Upper lobe of left lung (tissue), 6 donors: Measurements from ENCODE around the gene ASIC3. TPM values are rescaled to one million over a fixed set of nuclear protein-coding genes. Genes with fewer than 3 reads are reported as not detected.

Experiments used
- ATAC-seq, 2 donors: fragments of 200-7000 bp; cut with Tn5 transposase; one replicate each; pipeline ENCODE4 v1.9.1; 2022; ENCODE audit warnings: mild to moderate bottlenecking in 2 of 2, moderate library complexity in 2 of 2; ENCODE audit not compliant: low FRiP score in 2 of 2
- DNase-seq, 2 donors: peaks; one replicate each; pipeline ENCODE4 v3.0.0-alpha.2; 2019 to 2020
- H3K27ac ChIP-seq, 4 donors: fragments of 200-600 bp; sonication (generic); one replicate each; pipeline ENCODE4 v1.5.1; 2016 to 2019
- H3K27me3 ChIP-seq, 4 donors: fragments of 200-600 bp; sonication (generic); one replicate each; pipeline ENCODE4 v1.5.1; 2017 to 2019
- H3K36me3 ChIP-seq, 4 donors: fragments of 200-600 bp; sonication (generic); one replicate each; pipeline ENCODE4 v1.5.1; 2016 to 2019
- H3K4me1 ChIP-seq, 4 donors: fragments of 200-600 bp; sonication (generic); one replicate each; pipeline ENCODE4 v1.5.1; 2018 to 2019
- H3K4me3 ChIP-seq, 4 donors: fragments of 200-600 bp; sonication (generic); one replicate each; pipeline ENCODE4 v1.5.1; 2017 to 2019; ENCODE audit warnings: mild to moderate bottlenecking in 2 of 4, moderate library complexity in 1 of 4
- H3K9me3 ChIP-seq, 4 donors: fragments of 200-600 bp; sonication (generic); one replicate each; pipeline ENCODE4 v1.5.1; 2018 to 2019
- EP300 ChIP-seq, 4 donors: sonication (generic); formaldehyde crosslinking; IDR thresholded peaks; one replicate each; pipeline ENCODE4 v1.5.1; 2017; ENCODE audit warnings: antibody characterized with exemption in 4 of 4, control low read depth in 2 of 4
- POLR2A ChIP-seq, 4 donors: fragments of 450-650 bp; IDR thresholded peaks; one replicate each; pipeline ENCODE4 v1.5.1; 2016 to 2017; ENCODE audit warnings: antibody characterized with exemption in 4 of 4, mild to moderate bottlenecking in 2 of 4
- POLR2AphosphoS5 ChIP-seq, 2 donors: sonication (generic); formaldehyde crosslinking; IDR thresholded peaks; one replicate each; pipeline ENCODE4 v1.5.1; 2017; ENCODE audit warnings: antibody characterized with exemption in 2 of 2
- WGBS, 2 donors: methylation state at CpG; one replicate each; pipeline ENCODE4 v1.1.5; 2017 to 2018; 5-methylcytosine and 5-hydroxymethylcytosine counted together
- total RNA-seq, 6 donors: library from RNA; depleted of rRNA in 4 of 6; stranded (reverse); fragments of >200 nt in 4 of 6; gene quantifications; one replicate each; pipeline versions ENCODE4 v1.1.0 to v1.2.1, GENCODE V29; 2016 to 2021
- TF ChIP-seq, protein P1 (sequence below), 6 experiments: fragments of 450-650 bp in 4 of 6; fragments of 200-600 bp in 2 of 6; sonication (generic) in 2 of 6; IDR thresholded peaks; one replicate each; pipeline ENCODE4 v1.5.1; 2016 to 2019; ENCODE audit warnings: antibody characterized with exemption in 6 of 6
- donor health status: DM: no; HTN: no; CAD: no; lungs with moderate emphysema.
- donor health status: DM: no; HTN: yes; CAD: no; lungs with severe emphysema.

ASIC3 gene
- total RNA-seq, 6 donors from 2014 or later = 2.1 to 37.7 (median 4.0) TPM

DNA sequence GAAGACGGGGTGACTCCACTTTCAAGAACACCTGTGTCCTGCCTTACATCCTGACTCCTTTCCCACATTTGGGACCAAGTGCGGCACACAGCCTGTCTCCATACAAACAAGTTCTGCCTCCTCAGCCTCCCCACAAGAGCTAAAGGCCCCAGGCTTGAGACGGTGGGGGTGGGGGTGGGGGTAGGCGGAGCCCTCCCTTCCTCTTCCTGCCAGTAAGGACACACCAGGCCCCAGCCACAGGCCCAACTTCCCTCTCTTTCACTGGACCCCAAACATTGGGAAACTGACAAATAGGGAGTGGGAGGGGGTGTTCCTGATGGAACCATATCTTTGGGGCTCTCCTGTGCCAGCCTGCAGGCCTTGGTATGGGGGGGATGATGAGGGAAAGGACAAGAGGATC lies 4.8 kb downstream of the ASIC3 start:
- no peak for TF ChIP-seq EP300 (IDR thresholded peaks at IDR 0.05)
- TF ChIP-seq, protein P1, sequence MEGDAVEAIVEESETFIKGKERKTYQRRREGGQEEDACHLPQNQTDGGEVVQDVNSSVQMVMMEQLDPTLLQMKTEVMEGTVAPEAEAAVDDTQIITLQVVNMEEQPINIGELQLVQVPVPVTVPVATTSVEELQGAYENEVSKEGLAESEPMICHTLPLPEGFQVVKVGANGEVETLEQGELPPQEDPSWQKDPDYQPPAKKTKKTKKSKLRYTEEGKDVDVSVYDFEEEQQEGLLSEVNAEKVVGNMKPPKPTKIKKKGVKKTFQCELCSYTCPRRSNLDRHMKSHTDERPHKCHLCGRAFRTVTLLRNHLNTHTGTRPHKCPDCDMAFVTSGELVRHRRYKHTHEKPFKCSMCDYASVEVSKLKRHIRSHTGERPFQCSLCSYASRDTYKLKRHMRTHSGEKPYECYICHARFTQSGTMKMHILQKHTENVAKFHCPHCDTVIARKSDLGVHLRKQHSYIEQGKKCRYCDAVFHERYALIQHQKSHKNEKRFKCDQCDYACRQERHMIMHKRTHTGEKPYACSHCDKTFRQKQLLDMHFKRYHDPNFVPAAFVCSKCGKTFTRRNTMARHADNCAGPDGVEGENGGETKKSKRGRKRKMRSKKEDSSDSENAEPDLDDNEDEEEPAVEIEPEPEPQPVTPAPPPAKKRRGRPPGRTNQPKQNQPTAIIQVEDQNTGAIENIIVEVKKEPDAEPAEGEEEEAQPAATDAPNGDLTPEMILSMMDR (IDR thresholded peaks at IDR 0.05) = no peak
- TF ChIP-seq POLR2A (IDR thresholded peaks at IDR 0.05) = no peak
- no peak for TF ChIP-seq POLR2AphosphoS5 (IDR thresholded peaks at IDR 0.05)
- whole genome bisulfite sequencing, 2 donors = 53 to 62% methylated on average over 3 to 4 of the region's 4 CpGs
- no peak for ATAC-seq
- DNase-seq = no peak
- Histone ChIP-seq H3K27me3 (no peaks in the 10 kb centered on the region), H3K9me3 (no peaks in the 10 kb centered on the region), H3K36me3 (peaks cover 0 to 3% (median 0%) of the 10 kb centered on the region in 4 donors), H3K4me1 (peaks cover 18 to 39% (median 21%) of the 10 kb centered on the region in 4 donors), H3K27ac (no peak overlapping the region), H3K4me3 (no peak overlapping the region)

DNA sequence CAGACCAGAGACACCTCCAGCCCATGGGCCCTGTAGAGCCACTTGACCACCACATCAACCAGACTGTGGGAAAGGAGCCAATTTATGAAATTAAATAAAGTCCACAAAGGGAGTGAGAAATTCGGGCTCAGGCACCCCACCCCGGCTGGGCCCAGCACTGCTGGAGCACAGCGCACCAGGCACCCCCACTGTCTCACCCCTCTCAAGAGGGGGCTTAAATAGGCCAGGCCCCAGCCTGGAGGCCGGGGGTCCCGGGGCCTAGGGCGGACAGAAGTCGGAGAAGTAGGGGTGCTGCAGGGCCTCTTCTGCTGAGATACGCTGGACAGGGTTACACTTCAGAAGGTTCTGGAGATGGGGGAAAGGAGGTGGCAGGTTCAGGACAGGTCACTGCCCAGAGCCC lies 5.4 kb downstream of the ASIC3 start:
- peak in 1 of 2 donors; percentile 72 for DNase-seq

DNA sequence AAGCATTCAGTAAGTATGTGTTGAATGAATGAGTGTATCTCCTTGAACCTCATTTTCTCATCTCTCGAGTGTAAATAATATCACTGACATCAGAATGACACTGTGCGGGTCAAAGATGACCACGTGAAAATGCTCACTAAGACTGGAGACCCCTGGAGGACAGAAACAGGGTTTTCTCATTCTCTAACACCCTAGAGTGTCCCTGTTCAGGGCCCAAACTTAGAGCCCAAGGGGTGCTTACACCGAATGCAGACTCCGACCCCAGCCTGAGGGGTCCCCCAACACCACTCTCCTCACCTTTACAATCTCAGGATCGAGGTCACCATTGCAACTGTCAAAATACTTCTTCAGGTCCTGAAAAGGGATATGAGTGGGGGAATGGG lies 7.9 kb downstream of the ASIC3 start:
- Histone ChIP-seq H3K4me3 (no peak overlapping the region), H3K4me1 (peaks cover 32 to 55% (median 37%) of the 10 kb centered on the region in 4 donors), H3K27me3 (no peaks in the 10 kb centered on the region), H3K9me3 (no peaks in the 10 kb centered on the region), H3K36me3 (peaks cover 0 to 3% (median 0%) of the 10 kb centered on the region in 4 donors), H3K27ac (no peak overlapping the region)
- 94% methylated on average over 4 to 6 of the region's 6 CpGs for WGBS, 2 donors
- TF ChIP-seq POLR2AphosphoS5 (IDR thresholded peaks at IDR 0.05) (no peak), EP300 (IDR thresholded peaks at IDR 0.05) (no peak)
- no peak for DNase-seq
- ATAC-seq = no peak

More for the DNA sequence above, 5.4 kb downstream of the ASIC3 start:
- H3K4me1 ChIP-seq = peaks cover 22 to 45% (median 25%) of the 10 kb centered on the region in 4 donors
- 86 to 92% methylated on average over 6 to 8 of the region's 8 CpGs for WGBS, 2 donors
- no peak overlapping the region for H3K27ac ChIP-seq
- H3K27me3 ChIP-seq = no peaks in the 10 kb centered on the region
- TF ChIP-seq EP300 (IDR thresholded peaks at IDR 0.05) (no peak), POLR2AphosphoS5 (IDR thresholded peaks at IDR 0.05) (no peak), POLR2A (IDR thresholded peaks at IDR 0.05) (no peak)
- TF ChIP-seq, protein P1 (IDR thresholded peaks at IDR 0.05) = no peak
- no peak overlapping the region for H3K4me3 ChIP-seq
- no peaks in the 10 kb centered on the region for H3K9me3 ChIP-seq
- ATAC-seq = no peak
- H3K36me3 ChIP-seq = peaks cover 0 to 3% (median 0%) of the 10 kb centered on the region in 4 donors

DNA sequence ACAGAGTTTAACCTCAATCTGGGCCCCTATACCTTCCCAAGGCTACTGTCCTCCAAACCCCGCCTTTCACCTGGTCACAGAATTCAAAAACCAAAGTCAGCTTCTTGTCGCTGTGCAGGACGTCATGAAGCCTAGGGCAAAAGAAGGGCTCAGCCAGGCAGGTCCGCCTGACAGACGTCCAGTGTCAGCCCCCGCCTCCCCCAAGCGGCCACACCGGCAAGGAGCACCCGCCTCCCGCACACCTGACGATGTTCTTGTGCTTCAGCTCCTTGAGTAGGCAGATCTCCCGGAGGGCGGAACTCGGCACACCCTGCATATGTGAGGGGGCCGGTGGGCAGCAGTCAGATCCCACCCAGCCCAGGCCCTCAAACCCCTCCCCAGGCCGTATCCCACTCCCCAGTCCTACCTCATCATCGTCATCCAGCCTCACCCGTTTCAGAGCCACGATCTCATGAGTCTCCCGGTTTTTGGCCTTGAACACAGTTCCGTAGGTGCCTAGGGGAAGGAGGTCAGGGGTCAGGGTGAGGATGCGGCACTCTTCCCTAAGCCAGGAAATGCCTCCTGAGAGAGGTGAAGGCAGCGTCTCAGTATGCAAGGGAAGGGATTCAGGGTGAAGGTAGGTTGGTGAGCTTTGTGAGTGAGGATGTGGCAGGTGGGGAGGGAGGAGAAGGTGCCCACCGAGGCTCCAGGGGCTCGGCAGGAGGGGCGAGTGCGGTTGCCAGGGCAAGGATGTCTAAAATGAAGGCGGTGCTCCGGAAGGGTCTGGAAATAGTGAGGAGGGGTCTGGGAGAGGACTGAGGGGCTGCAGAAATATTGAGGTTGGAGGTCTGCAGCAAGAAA lies 8.6 kb downstream of the ASIC3 start:
- TF ChIP-seq POLR2AphosphoS5 (IDR thresholded peaks at IDR 0.05) (no peak), POLR2A (IDR thresholded peaks at IDR 0.05) (no peak)
- WGBS, 2 donors = 39 to 40% methylated on average over 27 to 29 of the region's 29 CpGs
- Histone ChIP-seq H3K27ac (peak overlapping the region in 1 of 4 donors; percentile 96), H3K9me3 (no peaks in the 10 kb centered on the region), H3K36me3 (peaks cover 0 to 3% (median 0%) of the 10 kb centered on the region in 4 donors), H3K27me3 (no peaks in the 10 kb centered on the region), H3K4me1 (peaks cover 34 to 55% (median 42%) of the 10 kb centered on the region in 4 donors), H3K4me3 (peak overlapping the region; percentile 54 to 92 (median 87))
- DNase-seq (peak in 1 of 2 donors; percentile 82), ATAC-seq (no peak)

DNA sequence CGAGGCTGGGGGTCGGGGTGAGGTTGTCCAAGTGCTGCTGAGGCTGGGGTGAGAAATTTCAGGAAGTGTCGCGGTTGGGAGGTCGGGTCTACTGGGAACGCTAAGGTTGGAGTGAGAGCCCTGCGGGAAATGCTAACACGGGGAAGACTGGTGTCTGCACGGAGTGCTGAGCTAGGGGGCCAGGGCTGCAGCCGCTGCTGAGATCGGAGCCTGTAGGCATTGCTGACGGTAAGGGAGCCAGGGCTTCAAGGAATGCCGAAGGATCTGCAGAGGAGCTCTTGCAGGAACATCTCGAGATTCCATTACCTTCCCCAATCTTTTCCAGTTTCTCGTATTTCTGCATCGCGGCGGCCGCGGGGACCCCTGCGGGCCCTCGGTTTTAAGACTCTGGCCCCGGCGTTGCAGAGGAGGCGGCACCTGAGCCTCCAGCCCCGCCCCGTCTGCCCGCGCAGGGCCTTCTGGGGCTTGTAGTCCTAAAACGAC lies 9.2 kb downstream of the ASIC3 start, which contains the start of gene CDK5:
Gene CDK5 (minus strand): TSS at position 392 of the 483 bp plus-strand sequence. CDS start 49 bp downstream, at position 343.
- Histone ChIP-seq H3K27ac (peak within 1 kb of the TSS; percentile 90 to 99 (median 96)), H3K36me3 (peaks cover 0 to 1% (median under 1%) of the 10 kb centered on the region in 4 donors), H3K9me3 (no peaks in the 10 kb centered on the region), H3K4me3 (peak within 1 kb of the TSS; percentile 54 to 92 (median 87)), H3K27me3 (no peaks in the 10 kb centered on the region), H3K4me1 (peaks cover 37 to 60% (median 48%) of the 10 kb centered on the region in 4 donors)
- WGBS, 2 donors = 0% methylated on average over 29 to 30 of the region's 30 CpGs
- ATAC-seq = peak in 1 of 2 donors; percentile 0
- no peak for DNase-seq
- TF ChIP-seq POLR2AphosphoS5 (IDR thresholded peaks at IDR 0.05) = no peak
- no peak for TF ChIP-seq EP300 (IDR thresholded peaks at IDR 0.05)
